ENCODE measurements around the gene ATG5.

GRCh38 chr6:106290032-106290431, 35.5 kb downstream of the ATG5 start:
- no peak for TF ChIP-seq CTCF (IDR thresholded peaks at IDR 0.05; ENCODE audit: low read depth, low read length, poor library complexity, severe bottlenecking)
- TF ChIP-seq EZH2phosphoT487 (IDR thresholded peaks at IDR 0.05; ENCODE audit: borderline replicate concordance, low read length) = no peak

Data from DOHH2 (cell line).